Globus pallidus (tissue), 1 donor: ENCODE measurements around the gene PCCA.
"Not testable (repeated sequence)": the region's sequence is repeated elsewhere in the genome, so short reads cannot be mapped to it uniquely, and the experiment has no call there.

Source experiments
- DNase-seq: peaks from one replicate; pipeline ENCODE4 v3.0.0-alpha.2; 2015; ENCODE audit warnings: low spot score

Gene PCCA

DNA sequence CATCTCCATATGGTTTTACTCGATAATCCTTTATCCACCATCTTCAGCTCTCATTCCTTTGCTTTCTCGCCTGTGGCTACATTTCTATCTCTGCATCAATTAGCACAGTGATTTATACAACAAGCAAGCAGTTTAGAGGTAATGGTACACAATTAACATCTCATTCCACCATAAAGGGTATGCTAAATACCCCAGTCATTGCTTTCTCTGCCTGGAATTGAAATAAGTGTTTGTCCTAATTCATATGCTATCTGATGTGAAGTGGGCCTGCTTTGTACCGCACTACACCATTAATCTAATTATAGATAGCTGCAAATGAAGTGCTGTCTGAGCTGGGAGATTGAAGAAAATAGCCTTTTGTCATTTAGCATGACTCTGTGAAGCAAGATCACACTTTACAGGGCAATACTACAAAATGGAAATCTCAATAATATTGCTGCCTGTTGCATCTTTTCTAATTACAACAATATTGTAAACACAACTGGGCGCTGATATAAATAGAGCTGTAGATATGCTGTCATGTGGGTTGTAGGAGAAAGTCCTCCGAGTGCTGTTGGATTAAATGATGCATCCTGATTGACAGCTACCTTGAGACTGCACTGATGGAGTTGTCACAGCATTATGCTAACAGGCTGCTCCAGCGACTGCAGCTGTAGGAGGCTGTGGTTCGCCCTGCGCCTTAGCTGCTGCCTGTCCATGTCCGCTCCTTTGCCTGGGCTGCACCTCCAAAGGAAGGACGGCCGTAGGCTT is 421.5 kb downstream of the PCCA start:
- no peak for DNase-seq

DNA sequence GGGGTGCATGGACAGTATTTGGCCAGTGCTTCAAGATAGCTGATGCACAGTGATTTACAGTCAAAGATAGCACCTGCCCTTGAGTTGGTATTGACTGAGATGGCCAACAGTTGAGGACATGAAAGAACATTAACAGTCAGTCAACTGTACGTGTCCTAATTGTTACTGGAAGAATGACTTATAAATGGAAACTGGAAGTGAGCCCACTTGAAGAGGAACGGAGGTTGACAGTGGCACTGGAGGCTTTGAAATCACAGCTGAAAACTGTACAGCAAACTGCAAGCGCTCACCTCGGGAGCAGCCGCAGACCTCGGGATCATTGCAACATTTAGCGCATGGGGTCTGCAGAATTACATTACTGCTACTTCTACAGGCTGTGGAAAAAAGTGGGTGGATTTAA is 422.6 kb downstream of the PCCA start:
- DNase-seq: no peak

- no peak for DNase-seq
Observed at GRCh38 chr13:100512422-100512821, 423.5 kb downstream of the PCCA start.

DNA sequence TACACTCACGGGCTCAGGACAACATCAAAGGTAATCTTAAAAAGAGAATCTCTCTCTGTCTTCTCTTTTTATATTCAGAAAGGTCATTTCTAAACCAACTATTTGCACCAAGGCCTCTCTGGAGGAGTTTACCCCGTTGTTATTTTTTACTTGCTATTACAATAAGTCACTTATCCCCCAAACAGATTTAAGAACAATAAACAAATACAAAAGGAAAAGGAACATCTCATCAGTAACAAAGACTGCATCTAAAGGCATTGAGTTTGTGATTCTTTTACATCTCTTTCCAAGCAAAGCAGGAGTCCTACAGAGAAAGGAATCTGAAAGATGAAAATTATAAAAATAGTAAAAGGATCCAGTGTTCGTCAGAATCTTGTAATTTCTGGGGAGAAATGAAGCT is 424.3 kb downstream of the PCCA start:
- no peak for DNase-seq

GRCh38 chr13:100513987-100514670 is 425.2 kb downstream of the PCCA start:
- no peak for DNase-seq

DNA sequence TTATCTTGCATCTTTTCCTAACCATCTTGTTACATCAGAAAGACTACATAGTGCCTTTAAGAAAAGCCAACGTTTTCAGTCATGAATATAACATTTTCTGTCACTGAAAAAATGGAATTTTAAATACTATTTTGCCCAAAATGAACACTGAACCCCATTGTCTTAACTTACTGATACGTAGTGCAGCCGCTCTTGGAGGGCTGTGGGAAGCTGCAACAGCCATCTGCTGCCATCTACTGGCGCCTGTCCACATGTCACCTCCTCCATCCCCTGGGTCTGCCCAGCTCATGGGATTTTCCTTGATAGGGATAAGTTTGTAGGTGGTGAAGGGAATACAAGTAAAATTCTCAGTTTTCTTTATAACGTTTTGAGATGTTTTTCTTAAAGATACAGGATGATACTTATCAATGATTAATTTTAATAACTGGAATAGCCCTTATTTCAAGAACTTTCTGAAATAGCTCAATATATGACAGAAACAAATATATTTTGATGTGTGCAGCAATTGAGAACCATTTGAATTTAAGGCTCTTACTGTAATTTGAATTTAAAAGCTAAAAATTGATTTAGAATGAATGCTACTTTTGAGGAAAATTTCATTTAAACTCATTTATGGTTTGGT is 426.0 kb downstream of the PCCA start:
- peak; percentile 80 for DNase-seq

DNA sequence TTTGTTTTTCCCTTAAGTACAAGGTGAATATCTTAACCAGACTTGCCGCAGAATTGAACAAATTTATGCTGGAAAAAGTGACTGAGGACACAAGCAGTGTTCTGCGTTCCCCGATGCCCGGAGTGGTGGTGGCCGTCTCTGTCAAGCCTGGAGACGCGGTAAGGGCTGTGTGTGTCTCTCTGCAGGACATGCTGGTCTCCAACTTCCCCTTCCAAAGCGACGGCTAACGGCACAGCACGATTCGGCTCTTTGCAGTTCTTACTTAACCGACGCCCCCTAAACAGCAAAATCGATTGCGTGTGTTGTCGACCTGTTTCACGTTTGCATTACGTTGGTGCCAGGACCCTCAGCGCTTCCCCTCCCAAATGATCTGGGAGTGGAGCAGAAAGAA is 426.5 kb downstream of the PCCA start:
- no peak for DNase-seq

DNA sequence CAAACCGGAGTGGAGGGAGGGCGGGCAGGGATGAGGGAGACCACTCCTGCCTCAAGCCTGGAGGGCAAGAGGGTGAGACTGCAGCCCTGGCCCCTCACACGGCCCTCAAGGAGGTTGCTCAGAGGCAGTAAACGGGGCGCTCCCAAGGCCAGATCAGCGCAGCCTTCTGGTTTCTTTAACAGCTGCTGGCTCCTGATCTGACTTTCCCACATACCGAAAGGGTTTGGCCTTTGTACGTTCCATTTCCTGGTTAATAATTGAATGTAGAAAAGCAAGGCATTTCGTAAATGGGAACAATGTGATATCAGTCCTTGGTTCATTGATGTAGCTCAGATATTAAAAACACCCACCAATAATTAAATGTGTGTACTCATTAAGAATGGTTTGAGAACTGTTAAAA is 428.2 kb downstream of the PCCA start:
- DNase-seq: no peak

DNA sequence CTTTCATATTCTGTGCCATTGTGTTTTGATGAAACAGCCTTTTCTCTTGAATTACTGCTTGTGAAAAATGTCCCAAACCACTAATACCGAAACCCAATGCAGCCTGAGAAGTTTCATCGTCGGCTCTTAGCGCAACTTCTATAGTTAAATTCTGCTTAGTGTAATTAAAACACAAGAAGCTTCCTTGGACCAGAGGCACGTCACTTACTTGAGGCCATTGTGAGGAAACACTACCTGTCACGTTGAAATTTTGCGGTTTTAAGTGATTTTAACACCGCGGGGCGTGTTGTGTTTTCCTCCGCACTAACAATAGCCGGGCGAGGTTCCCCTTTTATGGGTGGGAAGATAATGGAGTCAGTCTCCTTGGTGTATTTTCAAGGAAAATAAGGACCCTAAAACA is 428.8 kb downstream of the PCCA start:
- no peak for DNase-seq

DNA sequence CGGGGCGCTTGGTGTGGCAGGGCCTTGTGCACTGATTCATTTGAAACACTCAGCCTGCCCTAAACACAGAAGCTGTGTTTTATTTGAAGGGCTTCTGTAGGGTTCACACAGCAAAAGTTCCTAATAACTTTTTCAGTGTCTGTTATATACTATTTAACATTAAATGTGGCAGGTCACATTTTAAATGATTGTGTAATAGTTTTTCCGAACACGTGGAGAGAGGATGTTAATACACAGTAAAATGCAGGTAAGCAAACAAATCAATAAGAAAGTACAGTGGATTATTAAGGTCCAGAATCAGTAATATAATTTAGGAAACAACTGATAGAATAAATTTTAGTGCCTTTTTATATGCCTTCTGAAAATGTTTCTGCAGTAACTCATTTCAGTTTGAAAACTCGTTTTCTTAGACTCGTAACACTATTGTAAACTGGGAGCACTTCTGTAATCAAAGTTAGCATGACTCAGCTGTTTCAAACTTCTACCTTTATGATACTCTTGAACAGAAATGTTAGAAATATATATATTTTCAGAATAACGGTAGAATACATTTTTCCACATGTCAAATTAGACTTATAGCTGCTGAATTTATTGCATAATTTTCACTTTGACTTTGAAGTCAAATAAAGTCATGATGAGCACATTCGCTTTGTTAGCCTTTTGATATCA is 429.6 kb downstream of the PCCA start:
- no peak for DNase-seq

GRCh38 chr13:100519626-100520025 is 430.7 kb downstream of the PCCA start:
- no peak for DNase-seq

DNA sequence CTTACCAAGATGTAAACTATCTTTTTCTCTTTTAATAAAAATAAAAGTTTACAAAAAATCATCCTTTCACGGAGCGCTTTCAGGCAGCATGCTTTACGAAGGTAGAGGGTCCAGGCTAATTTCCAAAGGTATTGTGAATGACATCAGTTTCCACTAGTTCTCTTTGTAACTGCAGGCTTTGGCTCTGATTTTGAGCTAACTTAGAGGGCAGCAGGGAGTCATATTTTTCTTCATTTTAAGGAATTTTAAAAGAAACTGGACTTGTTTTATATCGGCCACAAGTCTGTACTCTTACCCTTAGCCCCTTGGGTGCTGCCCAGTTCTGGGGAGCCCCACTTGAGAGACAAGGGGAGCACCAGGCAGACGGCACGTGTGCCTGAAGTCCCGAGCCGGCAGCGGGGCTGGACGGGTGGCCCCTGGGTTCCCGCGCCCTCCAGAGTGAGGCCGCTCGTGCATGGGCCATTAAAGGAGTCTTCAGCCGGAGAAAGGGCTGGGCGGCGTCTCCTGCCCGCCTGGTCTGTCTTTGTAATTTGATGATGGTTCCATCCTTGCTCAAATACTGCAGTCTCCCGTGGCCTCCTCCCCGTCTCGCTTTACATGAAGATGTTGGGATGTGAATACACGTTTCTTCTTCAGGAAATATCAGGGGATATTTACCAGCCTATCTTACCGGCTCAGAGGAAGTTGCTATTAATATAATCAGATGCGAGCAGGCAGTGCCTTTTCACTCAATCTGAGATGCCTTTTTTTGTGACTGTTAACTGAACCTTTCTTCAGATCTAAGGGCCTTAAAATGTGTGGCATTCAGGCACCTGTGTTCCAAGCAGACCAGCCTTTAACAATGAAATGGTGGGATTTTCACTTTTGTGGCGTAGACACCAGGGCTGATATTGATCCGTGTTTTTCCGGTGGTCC is 432.3 kb downstream of the PCCA start:
- DNase-seq: no peak

- no peak for DNase-seq
Observed at GRCh38 chr13:100521851-100522617, 433.1 kb downstream of the PCCA start.

GRCh38 chr13:100522618-100523309 is 433.9 kb downstream of the PCCA start:
- no peak for DNase-seq

- DNase-seq: no peak
Observed at GRCh38 chr13:100523411-100523810, 434.5 kb downstream of the PCCA start.

DNA sequence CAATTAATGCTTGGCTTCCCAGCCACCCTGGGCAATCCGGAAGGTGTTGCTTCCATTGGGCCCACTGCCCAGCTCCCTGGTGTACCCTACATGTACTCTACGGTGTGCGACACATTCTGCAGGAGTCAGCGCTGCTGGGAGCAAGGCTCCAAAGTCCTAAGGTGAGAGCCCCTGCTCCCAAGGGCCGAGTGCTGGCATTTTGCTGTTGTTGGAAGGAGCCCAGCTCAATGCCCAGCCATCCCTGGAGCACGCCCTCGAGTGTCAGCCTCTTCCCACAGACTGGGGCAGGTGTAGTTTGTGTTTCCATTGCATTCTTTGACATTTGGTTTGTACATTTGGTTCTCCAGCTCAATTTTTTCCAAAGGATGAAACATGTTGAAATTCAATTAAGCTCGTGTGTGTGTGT is 435.1 kb downstream of the PCCA start:
- DNase-seq: no peak

- DNase-seq: not testable (repeated sequence)
Observed at GRCh38 chr13:100524688-100525087, 435.8 kb downstream of the PCCA start.

DNA sequence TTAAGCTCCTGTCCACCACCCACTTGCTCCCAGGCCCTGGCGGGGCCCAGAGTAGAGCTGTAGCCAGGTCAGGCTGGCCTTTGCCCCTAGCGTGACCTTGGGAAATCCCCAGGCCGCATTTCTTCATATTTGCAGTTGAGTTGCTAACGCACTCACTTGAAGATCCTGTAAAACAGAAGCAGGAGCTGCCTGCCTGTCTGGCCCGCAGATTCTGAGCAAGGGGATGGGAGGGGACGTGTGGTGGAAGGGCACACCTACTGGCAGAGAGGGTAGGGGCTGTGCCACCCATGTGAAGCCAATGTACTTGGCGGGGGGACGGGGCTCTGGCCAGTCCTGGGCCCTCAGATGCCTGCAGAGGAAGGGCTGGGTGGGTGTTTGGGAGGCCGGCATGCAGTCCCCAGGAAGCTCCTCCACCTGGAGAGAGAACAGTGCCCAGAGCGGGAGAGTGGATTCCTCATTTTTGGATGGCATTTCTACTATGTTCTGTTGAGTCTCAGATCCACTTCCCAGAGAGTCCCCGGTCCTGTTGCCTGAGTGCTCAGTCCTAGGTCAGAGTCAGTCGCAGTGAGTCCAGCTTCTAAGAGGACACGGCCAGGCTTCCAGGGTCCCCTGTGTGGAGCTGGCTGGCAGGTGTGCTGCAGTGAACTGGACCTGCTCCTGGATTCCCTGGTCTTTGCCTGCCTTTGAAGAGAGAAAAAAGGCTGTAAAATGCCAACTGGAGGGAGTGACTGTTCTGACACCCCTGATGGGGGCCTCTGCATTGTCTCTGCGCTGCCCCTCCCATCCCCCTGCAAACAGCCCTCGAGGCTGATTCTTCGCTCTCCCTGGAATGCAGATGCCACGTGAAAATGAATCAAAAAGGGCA is 436.8 kb downstream of the PCCA start:
- no peak for DNase-seq

DNA sequence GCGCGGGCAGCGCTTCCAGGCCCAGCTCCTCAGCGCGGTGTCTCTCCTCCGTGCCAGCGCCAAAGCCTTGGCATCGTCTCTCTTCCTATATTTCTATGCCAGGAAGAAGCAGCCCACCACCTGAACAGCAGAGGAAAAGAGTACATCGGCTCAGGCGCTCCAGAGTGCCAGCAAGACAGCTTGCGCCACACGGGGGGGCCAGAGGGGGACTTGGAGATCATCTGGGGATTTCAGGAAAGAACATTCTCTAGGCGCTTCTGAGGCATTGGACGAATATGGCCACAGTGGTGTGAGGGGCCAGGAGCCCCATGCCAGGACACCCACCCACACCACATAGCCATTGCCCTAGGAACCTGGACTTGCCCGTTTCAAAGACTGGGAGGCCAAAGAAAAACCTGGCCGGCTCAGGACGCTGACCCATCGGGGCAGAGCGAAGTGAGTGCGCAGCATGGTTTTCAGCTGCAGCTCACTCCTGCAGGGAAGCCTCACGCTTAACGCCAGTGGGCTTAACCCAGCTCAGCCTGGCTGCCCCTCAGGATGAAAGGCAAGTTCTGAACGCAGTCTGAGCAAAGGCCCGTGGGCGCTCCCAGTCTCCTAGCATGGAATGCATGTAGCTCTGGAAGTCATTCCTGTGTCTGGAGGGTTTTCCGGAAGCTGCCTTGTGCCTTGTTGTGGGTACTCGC is 437.6 kb downstream of the PCCA start:
- DNase-seq: no peak
